DOHH2 (cell line): ENCODE results near the gene PGA5.

Experiments used
- CTCF ChIP-seq: fragments of 200-600 bp; sonication (generic); IDR thresholded peaks from one replicate; pipeline ENCODE4 v1.5.1; 2014; ENCODE audit warnings: antibody characterized with exemption, mild to moderate bottlenecking, low read depth, low read length; ENCODE audit not compliant: poor library complexity, severe bottlenecking
- EZH2phosphoT487 ChIP-seq: fragments of 200-600 bp; sonication (generic); IDR thresholded peaks from 2 replicates; pipeline ENCODE4 v1.6.1; 2017; ENCODE audit warnings: borderline replicate concordance, mild to moderate bottlenecking, antibody characterized with exemption, low read length, moderate library complexity, mixed read lengths

GRCh38 chr11:61198948-61199523, 41.9 kb upstream of the PGA5 start:
- no peak for TF ChIP-seq CTCF
- TF ChIP-seq EZH2phosphoT487: no peak
